ENCODE data around the gene BMP5. TPM values are rescaled to one million over a fixed set of nuclear protein-coding genes. Genes with fewer than 3 reads are reported as not detected.

BMP5 gene
- total and polyA plus RNA-seq, 10 of the 15 experiments (the other 5 are each of a cell fraction or from before 2014, with no cell fraction given): not detected

GRCh38 chr6:55892749-55893357 lies 17.5 kb upstream of the BMP5 start:
- BruUV-seq (replicated peaks): no TSS peak
- intact Hi-C loops (cut with micrococcal nuclease; ENCODE audit: unreplicated experiment) (no loop called here), in situ Hi-C loops (cut with MboI) (loop anchor here (25.0 kb wide), 1 partner anchor 606 kb away; no protein-coding TSS in a partner anchor)
- no peak for FAIRE-seq
- ChIA-PET SMC1A (ENCODE audit: uncharacterized antibody, unreplicated experiment) (no interaction called here), CTCF (no interaction called here), POLR2A (no interaction called here), RAD21 (ENCODE audit: unreplicated experiment) (no interaction called here)
- Histone ChIP-seq H2AFZ (ENCODE audit: control insufficient read depth, low read depth, low read length) (no peak overlapping the region), H3K9ac (ENCODE audit: control insufficient read depth, insufficient read depth, low read length) (no peak overlapping the region), H3K79me2 (ENCODE audit: control insufficient read depth, insufficient read depth, low read length) (no peaks in the 10 kb centered on the region), H3K27ac (ENCODE audit: control insufficient read depth, insufficient read depth) (no peak overlapping the region), H3K36me3 (ENCODE audit: control insufficient read depth in 2 of 2, insufficient read depth in 2 of 2, low read length in 1 of 2) (no peaks in the 10 kb centered on the region), H3K9me3 (replicated peaks; ENCODE audit: control insufficient read depth, insufficient read depth, low read length) (no peaks in the 10 kb centered on the region), H3K4me2 (ENCODE audit: control insufficient read depth, insufficient read depth) (no peak overlapping the region), H3K4me3 (no peak overlapping the region), H3K4me1 (ENCODE audit: control insufficient read depth, insufficient read depth, low read length) (no peaks in the 10 kb centered on the region), H4K20me1 (ENCODE audit: control insufficient read depth, insufficient read depth) (no peaks in the 10 kb centered on the region), H3K27me3 (replicated peaks in 1 of 2; ENCODE audit: control insufficient read depth in 2 of 2, insufficient read depth in 2 of 2, low read length in 1 of 2) (no peaks in the 10 kb centered on the region)
- TF ChIP-seq MYB (IDR thresholded peaks at IDR 0.05; ENCODE audit: borderline replicate concordance, low read depth, low read length) (no peak), ZBTB33 (IDR thresholded peaks at IDR 0.05) (no peak), ESRRA (IDR thresholded peaks at IDR 0.05; ENCODE audit: low read length) (no peak), SMAD1 (IDR thresholded peaks at IDR 0.05; ENCODE audit: low read depth, partially characterized antibody) (no peak), PML (IDR thresholded peaks at IDR 0.05; ENCODE audit: low read length) (no peak), IRF3 (IDR thresholded peaks at IDR 0.05) (no peak), SPI1 (IDR thresholded peaks at IDR 0.05; ENCODE audit: borderline replicate concordance, insufficient read depth, low read depth, low read length) (no peak), STAT1 (conservative IDR thresholded peaks at IDR 0.05) (no peak), NR2C1 (IDR thresholded peaks at IDR 0.05) (no peak)
- TF ChIP-seq, protein P1, sequence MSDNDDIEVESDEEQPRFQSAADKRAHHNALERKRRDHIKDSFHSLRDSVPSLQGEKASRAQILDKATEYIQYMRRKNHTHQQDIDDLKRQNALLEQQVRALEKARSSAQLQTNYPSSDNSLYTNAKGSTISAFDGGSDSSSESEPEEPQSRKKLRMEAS (IDR thresholded peaks at IDR 0.05; ENCODE audit: low read depth, low read length): no peak
- TF ChIP-seq, protein P2, sequence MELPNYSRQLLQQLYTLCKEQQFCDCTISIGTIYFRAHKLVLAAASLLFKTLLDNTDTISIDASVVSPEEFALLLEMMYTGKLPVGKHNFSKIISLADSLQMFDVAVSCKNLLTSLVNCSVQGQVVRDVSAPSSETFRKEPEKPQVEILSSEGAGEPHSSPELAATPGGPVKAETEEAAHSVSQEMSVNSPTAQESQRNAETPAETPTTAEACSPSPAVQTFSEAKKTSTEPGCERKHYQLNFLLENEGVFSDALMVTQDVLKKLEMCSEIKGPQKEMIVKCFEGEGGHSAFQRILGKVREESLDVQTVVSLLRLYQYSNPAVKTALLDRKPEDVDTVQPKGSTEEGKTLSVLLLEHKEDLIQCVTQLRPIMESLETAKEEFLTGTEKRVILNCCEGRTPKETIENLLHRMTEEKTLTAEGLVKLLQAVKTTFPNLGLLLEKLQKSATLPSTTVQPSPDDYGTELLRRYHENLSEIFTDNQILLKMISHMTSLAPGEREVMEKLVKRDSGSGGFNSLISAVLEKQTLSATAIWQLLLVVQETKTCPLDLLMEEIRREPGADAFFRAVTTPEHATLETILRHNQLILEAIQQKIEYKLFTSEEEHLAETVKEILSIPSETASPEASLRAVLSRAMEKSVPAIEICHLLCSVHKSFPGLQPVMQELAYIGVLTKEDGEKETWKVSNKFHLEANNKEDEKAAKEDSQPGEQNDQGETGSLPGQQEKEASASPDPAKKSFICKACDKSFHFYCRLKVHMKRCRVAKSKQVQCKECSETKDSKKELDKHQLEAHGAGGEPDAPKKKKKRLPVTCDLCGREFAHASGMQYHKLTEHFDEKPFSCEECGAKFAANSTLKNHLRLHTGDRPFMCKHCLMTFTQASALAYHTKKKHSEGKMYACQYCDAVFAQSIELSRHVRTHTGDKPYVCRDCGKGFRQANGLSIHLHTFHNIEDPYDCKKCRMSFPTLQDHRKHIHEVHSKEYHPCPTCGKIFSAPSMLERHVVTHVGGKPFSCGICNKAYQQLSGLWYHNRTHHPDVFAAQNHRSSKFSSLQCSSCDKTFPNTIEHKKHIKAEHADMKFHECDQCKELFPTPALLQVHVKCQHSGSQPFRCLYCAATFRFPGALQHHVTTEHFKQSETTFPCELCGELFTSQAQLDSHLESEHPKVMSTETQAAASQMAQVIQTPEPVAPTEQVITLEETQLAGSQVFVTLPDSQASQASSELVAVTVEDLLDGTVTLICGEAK (IDR thresholded peaks at IDR 0.05; ENCODE audit: borderline replicate concordance): no peak
- TF ChIP-seq, protein P3, sequence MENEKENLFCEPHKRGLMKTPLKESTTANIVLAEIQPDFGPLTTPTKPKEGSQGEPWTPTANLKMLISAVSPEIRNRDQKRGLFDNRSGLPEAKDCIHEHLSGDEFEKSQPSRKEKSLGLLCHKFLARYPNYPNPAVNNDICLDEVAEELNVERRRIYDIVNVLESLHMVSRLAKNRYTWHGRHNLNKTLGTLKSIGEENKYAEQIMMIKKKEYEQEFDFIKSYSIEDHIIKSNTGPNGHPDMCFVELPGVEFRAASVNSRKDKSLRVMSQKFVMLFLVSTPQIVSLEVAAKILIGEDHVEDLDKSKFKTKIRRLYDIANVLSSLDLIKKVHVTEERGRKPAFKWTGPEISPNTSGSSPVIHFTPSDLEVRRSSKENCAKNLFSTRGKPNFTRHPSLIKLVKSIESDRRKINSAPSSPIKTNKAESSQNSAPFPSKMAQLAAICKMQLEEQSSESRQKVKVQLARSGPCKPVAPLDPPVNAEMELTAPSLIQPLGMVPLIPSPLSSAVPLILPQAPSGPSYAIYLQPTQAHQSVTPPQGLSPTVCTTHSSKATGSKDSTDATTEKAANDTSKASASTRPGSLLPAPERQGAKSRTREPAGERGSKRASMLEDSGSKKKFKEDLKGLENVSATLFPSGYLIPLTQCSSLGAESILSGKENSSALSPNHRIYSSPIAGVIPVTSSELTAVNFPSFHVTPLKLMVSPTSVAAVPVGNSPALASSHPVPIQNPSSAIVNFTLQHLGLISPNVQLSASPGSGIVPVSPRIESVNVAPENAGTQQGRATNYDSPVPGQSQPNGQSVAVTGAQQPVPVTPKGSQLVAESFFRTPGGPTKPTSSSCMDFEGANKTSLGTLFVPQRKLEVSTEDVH (IDR thresholded peaks at IDR 0.05; ENCODE audit: low read depth, partially characterized antibody): no peak
- 5% methylated on average over 4 of the region's 4 CpGs for WGBS (ENCODE audit: insufficient coverage, insufficient replicate concordance, low lambda C conversion rate, missing lambda C conversion rate)
- no peak for ATAC-seq
- DNase-seq (ENCODE audit: low read depth, low spot score): no peak

Data from GM12878 (cell line).